SK-N-MC (cell line): Measurements from ENCODE around the gene CETP.

ENCODE experiments used
- DNase-seq: peaks from one replicate; pipeline ENCODE4 v3.0.0-alpha.2; 2011; ENCODE audit warnings: low read depth, low spot score
- H3K27ac ChIP-seq: fragments of 200-600 bp; sonication (generic); 2 replicates; pipeline ENCODE4 v1.5.1; 2016; ENCODE audit warnings: mixed run types
- H3K36me3 ChIP-seq: fragments of 200-600 bp; sonication (generic); 2 replicates; pipeline ENCODE4 v1.6.1; 2017; ENCODE audit warnings: antibody characterized with exemption, low read length, mixed read lengths; ENCODE audit not compliant: insufficient read depth
- H3K4me3 ChIP-seq: fragments of 200-600 bp; sonication (generic); 2 replicates; pipeline ENCODE4 v1.5.1; 2016
- H3K9ac ChIP-seq: fragments of 200-600 bp; sonication (generic); 2 replicates; pipeline ENCODE4 v1.8.0; 2017; ENCODE audit warnings: mixed run types, mixed read lengths; ENCODE audit not compliant: insufficient read length
- H3K9me3 ChIP-seq: fragments of 200-600 bp; sonication (generic); 2 replicates; pipeline ENCODE4 v1.6.1; 2017; ENCODE audit warnings: low read depth, mild to moderate bottlenecking, antibody characterized with exemption, low read length, moderate library complexity, mixed read lengths
- EZH2 ChIP-seq: fragments of 200-600 bp; sonication (generic); IDR thresholded peaks from one replicate; pipeline ENCODE4 v1.6.1; 2017; ENCODE audit warnings: antibody characterized with exemption
- FOXP2 ChIP-seq: optimal IDR thresholded peaks from 2 replicates; pipeline ENCODE3; 2011; ENCODE audit warnings: mild to moderate bottlenecking, moderate library complexity; ENCODE audit not compliant: insufficient read depth; ENCODE audit errors: extremely low read length, control extremely low read depth
- POLR2AphosphoS5 ChIP-seq: IDR thresholded peaks from 2 replicates; pipeline ENCODE4 v1.6.1; 2012; ENCODE audit warnings: mild to moderate bottlenecking, low read depth, low read length, borderline replicate concordance

The CETP gene

GRCh38 chr16:56948234-56948633, 13.5 kb upstream of the CETP start:
- no peaks in the 10 kb centered on the region for H3K9me3 ChIP-seq
- no peak for TF ChIP-seq EZH2
- TF ChIP-seq POLR2AphosphoS5 = no peak
- TF ChIP-seq FOXP2 = no peak
- peaks cover 16% of the 10 kb centered on the region; the same call in 1 of the 2 replicates for H3K36me3 ChIP-seq
- no peak overlapping the region for H3K9ac ChIP-seq
- no peak for DNase-seq
- no peak overlapping the region for H3K27ac ChIP-seq
- H3K4me3 ChIP-seq = no peak overlapping the region

GRCh38 chr16:56950051-56950450, 11.7 kb upstream of the CETP start:
- Histone ChIP-seq H3K27ac (no peak overlapping the region), H3K36me3 (peaks cover 1% of the 10 kb centered on the region; the same call in 1 of the 2 replicates), H3K9ac (no peak overlapping the region), H3K9me3 (no peaks in the 10 kb centered on the region), H3K4me3 (no peak overlapping the region)
- TF ChIP-seq EZH2 = no peak
- TF ChIP-seq FOXP2 = no peak
- TF ChIP-seq POLR2AphosphoS5 = no peak
- DNase-seq = no peak

- no peak for DNase-seq
- no peak overlapping the region for H3K27ac ChIP-seq
- TF ChIP-seq FOXP2 = no peak
- TF ChIP-seq EZH2 = no peak
- TF ChIP-seq POLR2AphosphoS5 = no peak
- no peaks in the 10 kb centered on the region for H3K9me3 ChIP-seq
- no peak overlapping the region for H3K4me3 ChIP-seq
- H3K36me3 ChIP-seq = no peaks in the 10 kb centered on the region; the same call in 1 of the 2 replicates
- H3K9ac ChIP-seq = no peak overlapping the region
Observed at GRCh38 chr16:56950455-56950854, 11.3 kb upstream of the CETP start.

GRCh38 chr16:56950881-56951771, 10.6 kb upstream of the CETP start:
- TF ChIP-seq EZH2 = no peak
- no peak for TF ChIP-seq POLR2AphosphoS5
- TF ChIP-seq FOXP2 = no peak
- DNase-seq = no peak
- H3K27ac ChIP-seq = no peak overlapping the region
- H3K9me3 ChIP-seq = no peaks in the 10 kb centered on the region
- H3K36me3 ChIP-seq = no peaks in the 10 kb centered on the region
- no peak overlapping the region for H3K9ac ChIP-seq
- H3K4me3 ChIP-seq = no peak overlapping the region

- Histone ChIP-seq H3K27ac (no peak overlapping the region), H3K9ac (no peak overlapping the region), H3K36me3 (no peaks in the 10 kb centered on the region), H3K9me3 (no peaks in the 10 kb centered on the region), H3K4me3 (no peak overlapping the region)
- DNase-seq = no peak
- no peak for TF ChIP-seq EZH2
- TF ChIP-seq FOXP2 = no peak
- no peak for TF ChIP-seq POLR2AphosphoS5
Observed at GRCh38 chr16:56953006-56953405, 8.7 kb upstream of the CETP start.

- H3K9me3 ChIP-seq = no peaks in the 10 kb centered on the region
- no peak for DNase-seq
- no peak overlapping the region for H3K27ac ChIP-seq
- no peak overlapping the region for H3K4me3 ChIP-seq
- TF ChIP-seq FOXP2 = no peak
- no peak for TF ChIP-seq POLR2AphosphoS5
- TF ChIP-seq EZH2 = no peak
- no peaks in the 10 kb centered on the region for H3K36me3 ChIP-seq
- no peak overlapping the region for H3K9ac ChIP-seq
Observed at GRCh38 chr16:56956076-56956475, 5.7 kb upstream of the CETP start.

- Histone ChIP-seq H3K27ac (no peak overlapping the region), H3K9me3 (no peaks in the 10 kb centered on the region), H3K9ac (no peak overlapping the region), H3K36me3 (no peaks in the 10 kb centered on the region), H3K4me3 (no peak overlapping the region)
- no peak for DNase-seq
- no peak for TF ChIP-seq FOXP2
- TF ChIP-seq POLR2AphosphoS5 = no peak
- TF ChIP-seq EZH2 = no peak
Observed at GRCh38 chr16:56956756-56957155, 5.0 kb upstream of the CETP start.

GRCh38 chr16:56960681-56961281, 969 bp upstream of the CETP start:
- Histone ChIP-seq H3K4me3 (no peak overlapping the region), H3K27ac (no peak overlapping the region), H3K36me3 (no peaks in the 10 kb centered on the region), H3K9ac (no peak overlapping the region), H3K9me3 (no peaks in the 10 kb centered on the region)
- TF ChIP-seq FOXP2 = no peak
- TF ChIP-seq POLR2AphosphoS5 = no peak
- TF ChIP-seq EZH2 = no peak
- no peak for DNase-seq

- TF ChIP-seq EZH2 (no peak), POLR2AphosphoS5 (no peak), FOXP2 (no peak)
- Histone ChIP-seq H3K27ac (no peak overlapping the region), H3K4me3 (no peak overlapping the region), H3K36me3 (no peaks in the 10 kb centered on the region), H3K9me3 (no peaks in the 10 kb centered on the region), H3K9ac (no peak overlapping the region)
- no peak for DNase-seq
Observed at GRCh38 chr16:56961386-56961785, 364 bp upstream of the CETP start.
